ENCODE measurements around the gene SNX21. TPM values are rescaled to one million over a fixed set of nuclear protein-coding genes. Genes with fewer than 3 reads are reported as not detected.

The SNX21 gene
- total and polyA plus RNA-seq, 7 donors, result 8.7 to 63.9 (median 24.9) TPM

GRCh38 chr20:45888681-45889080 is 55.1 kb downstream of the SNX21 start:
- H3K27ac ChIP-seq, result no peak overlapping the region
- no peak for TF ChIP-seq CTCF (IDR thresholded peaks at IDR 0.05)
- ATAC-seq (no peak), DNase-seq (peak in 1 of 2 donors; percentile 47)
- no peaks in the 10 kb centered on the region for H3K9me3 ChIP-seq
- WGBS, 3 donors, result 68 to 80% (median 73%) methylated on average over 3 of the region's 3 CpGs
- peaks cover 30% of the 10 kb centered on the region for H3K4me1 ChIP-seq
- H3K27me3 ChIP-seq (ENCODE audit: insufficient read depth in 3 of 3, low read length in 2 of 3), result no peaks in the 10 kb centered on the region
- H3K36me3 ChIP-seq (ENCODE audit: insufficient read depth in 1 of 2, low read depth in 1 of 2), result peaks cover 0 to 53% of the 10 kb centered on the region in 2 donors
- intact Hi-C loops (cut with DNase I), result no loop called here
- no peak overlapping the region for H3K4me3 ChIP-seq

DNA sequence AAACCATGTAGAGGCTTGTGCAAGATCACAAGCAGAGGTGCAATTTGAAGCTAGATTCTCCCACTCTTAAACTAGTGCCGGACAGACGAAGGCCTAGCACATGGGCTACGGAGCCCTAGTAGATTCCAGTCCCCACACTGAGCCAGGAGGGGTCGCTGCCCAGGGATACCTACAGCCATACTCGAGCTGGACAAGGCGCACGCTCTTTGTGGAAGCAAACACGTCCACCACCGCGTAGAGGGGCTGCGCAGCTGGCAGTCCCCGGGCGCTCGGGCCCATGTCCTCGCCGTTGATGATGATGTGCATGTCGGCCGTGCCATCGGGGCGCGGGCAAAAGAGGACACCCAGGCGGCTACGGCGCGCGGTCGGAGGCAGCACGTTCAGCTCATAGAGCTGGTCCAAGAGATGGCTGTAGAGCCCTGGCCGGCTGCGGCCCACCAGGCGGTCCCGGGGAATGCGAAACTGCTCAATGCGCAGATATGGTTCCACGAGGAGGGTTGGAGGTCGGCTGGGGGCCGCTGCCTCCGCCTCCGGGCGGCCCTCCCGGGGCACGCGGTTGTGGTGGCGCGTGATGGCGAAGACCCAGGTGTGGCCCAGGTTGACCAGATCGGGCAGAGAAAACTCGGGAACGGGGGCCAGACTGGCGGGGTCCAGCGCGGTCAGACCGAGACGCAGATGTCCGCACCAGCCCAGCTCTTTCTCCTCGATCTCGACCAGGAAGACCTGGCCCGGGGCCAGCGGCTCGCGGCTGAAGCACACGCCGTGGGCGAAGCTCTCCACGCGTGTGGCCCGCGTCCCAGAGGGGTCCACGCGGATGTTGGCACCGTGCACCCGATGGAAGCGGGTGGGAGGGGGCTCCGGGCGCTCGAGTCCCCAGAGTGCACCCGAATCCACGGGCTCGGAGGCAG is 56.7 kb downstream of the SNX21 start:
- WGBS, 3 donors, result 1% methylated on average over 61 to 79 of the region's 79 CpGs
- H3K9me3 ChIP-seq, result no peaks in the 10 kb centered on the region
- DNase-seq, result peak; percentile 84 to 90
- H3K4me1 ChIP-seq, result peaks cover 24% of the 10 kb centered on the region
- peak; percentile 65 for TF ChIP-seq CTCF (IDR thresholded peaks at IDR 0.05)
- peak; percentile 75 to 79 (median 76) for ATAC-seq
- H3K27me3 ChIP-seq (ENCODE audit: insufficient read depth in 3 of 3, low read length in 2 of 3), result no peaks in the 10 kb centered on the region
- peaks cover 0 to 60% of the 10 kb centered on the region in 2 donors for H3K36me3 ChIP-seq (ENCODE audit: insufficient read depth in 1 of 2, low read depth in 1 of 2)
- H3K27ac ChIP-seq, result peak overlapping the region; percentile 92
- intact Hi-C loops (cut with DNase I), result loop anchor here (5.0 kb wide), 4 partner anchors 42 to 93 kb away; partner anchors contain the start of gene PCIF1 (in 2 of the 2)
- H3K4me3 ChIP-seq, result peak overlapping the region; percentile 91

- Histone ChIP-seq H3K27me3 (ENCODE audit: insufficient read depth in 3 of 3, low read length in 2 of 3) (no peaks in the 10 kb centered on the region), H3K36me3 (ENCODE audit: insufficient read depth in 1 of 2, low read depth in 1 of 2) (peaks cover 2 to 67% of the 10 kb centered on the region in 2 donors), H3K4me1 (peaks cover 24% of the 10 kb centered on the region), H3K27ac (peak within 1 kb of the TSS; percentile 92), H3K4me3 (peak within 1 kb of the TSS; percentile 91), H3K9me3 (no peaks in the 10 kb centered on the region)
- ATAC-seq (peak; percentile 88 to 94 (median 90)), DNase-seq (peak; percentile 94 to 97)
- TF ChIP-seq CTCF (IDR thresholded peaks at IDR 0.05), result no peak
- WGBS, 3 donors, result 1 to 2% (median 2%) methylated on average over 48 to 78 of the region's 78 CpGs
- intact Hi-C loops (cut with DNase I), result loop anchor here (5.0 kb wide), 4 partner anchors 41 to 94 kb away; partner anchors contain the start of gene PCIF1 (in 2 of the 2)
Observed at GRCh38 chr20:45890985-45891983, 57.7 kb downstream of the SNX21 start, which contains the start of the genes CTSA and NEURL2. Gene CTSA (plus strand): TSS chr20:45891335. CDS start chr20:45891569, 234 bp downstream. Gene NEURL2 (minus strand): TSS chr20:45891208. CDS start chr20:45890991, 217 bp downstream.

DNA sequence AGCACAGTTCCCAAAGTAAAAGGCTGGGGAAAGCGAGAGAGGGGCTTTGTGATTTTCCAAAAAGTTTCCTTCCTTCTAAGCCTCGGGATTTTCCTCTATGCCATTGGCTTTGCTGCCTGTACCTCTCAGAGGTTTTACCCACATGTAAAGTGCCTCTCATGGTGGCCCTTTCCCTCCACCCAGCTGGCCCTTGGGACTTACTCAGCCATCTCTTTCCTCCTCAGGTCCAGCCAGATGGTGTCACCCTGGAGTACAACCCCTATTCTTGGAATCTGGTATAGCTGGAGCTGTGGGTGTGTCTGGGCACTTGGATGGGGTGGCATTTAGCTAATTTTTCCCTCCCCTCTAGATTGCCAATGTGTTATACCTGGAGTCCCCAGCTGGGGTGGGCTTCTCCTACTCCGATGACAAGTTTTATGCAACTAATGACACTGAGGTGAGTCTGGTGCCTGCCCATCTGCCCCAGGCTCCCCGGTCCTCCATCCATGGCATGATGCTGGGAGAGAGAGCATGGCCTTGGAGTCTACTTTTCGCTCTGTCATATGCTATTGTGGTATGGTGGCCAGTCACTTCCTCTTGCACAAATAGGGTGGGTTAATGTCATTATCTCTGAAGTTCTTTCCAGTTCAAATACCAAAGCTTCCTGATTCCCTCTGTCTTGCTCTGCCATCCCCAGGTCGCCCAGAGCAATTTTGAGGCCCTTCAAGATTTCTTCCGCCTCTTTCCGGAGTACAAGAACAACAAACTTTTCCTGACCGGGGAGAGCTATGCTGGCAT is 58.6 kb downstream of the SNX21 start:
- H3K27ac ChIP-seq, result peak overlapping the region; percentile 92
- WGBS, 3 donors, result 82 to 86% (median 85%) methylated on average over 9 of the region's 9 CpGs
- H3K36me3 ChIP-seq (ENCODE audit: insufficient read depth in 1 of 2, low read depth in 1 of 2), result peaks cover 2 to 67% of the 10 kb centered on the region in 2 donors
- intact Hi-C loops (cut with DNase I), result loop anchor here (5.0 kb wide), 4 partner anchors 40 to 95 kb away; partner anchors contain the start of gene PCIF1 (in 2 of the 2)
- H3K9me3 ChIP-seq, result no peaks in the 10 kb centered on the region
- H3K4me1 ChIP-seq, result peaks cover 24% of the 10 kb centered on the region
- DNase-seq (no peak), ATAC-seq (peak in 3 of 4 donors; percentile 15 to 24 (median 16))
- peak overlapping the region; percentile 91 for H3K4me3 ChIP-seq
- no peak for TF ChIP-seq CTCF (IDR thresholded peaks at IDR 0.05)
- no peaks in the 10 kb centered on the region for H3K27me3 ChIP-seq (ENCODE audit: insufficient read depth in 3 of 3, low read length in 2 of 3)
